RWPE2 (cell line): ENCODE results near the gene MYL2.

Experiments
- ATAC-seq: fragments of 200-7000 bp; cut with Tn5 transposase; 3 replicates; pipeline ENCODE4 v1.9.1; 2021; ENCODE audit warnings: low read depth
- DNase-seq: peaks from one replicate; pipeline ENCODE4 v3.0.0-alpha.2; 2020; ENCODE audit warnings: low spot score
- H3K27ac ChIP-seq: fragments of 450-650 bp; 2 replicates; pipeline ENCODE4 v1.5.1; 2017; ENCODE audit warnings: mild to moderate bottlenecking; ENCODE audit not compliant: poor library complexity, severe bottlenecking
- H3K27me3 ChIP-seq: fragments of 250-450 bp; sonication (Bioruptor Pico); 2 replicates; pipeline ENCODE4 v1.5.1; 2021; ENCODE audit warnings: mild to moderate bottlenecking, moderate library complexity; ENCODE audit not compliant: insufficient read depth, poor library complexity, severe bottlenecking
- H3K36me3 ChIP-seq: fragments of 250-450 bp; sonication (Bioruptor Pico); 2 replicates; pipeline ENCODE4 v1.5.1; 2020; ENCODE audit warnings: low read depth, mild to moderate bottlenecking, moderate library complexity
- H3K4me1 ChIP-seq: fragments of 250-450 bp; sonication (Bioruptor Pico); 2 replicates; pipeline ENCODE4 v1.5.1; 2021; ENCODE audit warnings: mild to moderate bottlenecking, moderate library complexity; ENCODE audit not compliant: insufficient read depth, poor library complexity, severe bottlenecking
- H3K4me3 ChIP-seq: fragments of 250-450 bp; sonication (Bioruptor Pico); 2 replicates; pipeline ENCODE4 v1.5.1; 2021; ENCODE audit warnings: mild to moderate bottlenecking, moderate library complexity; ENCODE audit not compliant: severe bottlenecking
- H3K9me3 ChIP-seq: fragments of 250-450 bp; sonication (Bioruptor Pico); 2 replicates; pipeline ENCODE4 v1.5.1; 2021; ENCODE audit warnings: mild to moderate bottlenecking, moderate library complexity; ENCODE audit not compliant: severe bottlenecking
- TF ChIP-seq, protein P1 (sequence below): fragments of 450-650 bp; IDR thresholded peaks from one replicate; pipeline ENCODE4 v1.5.1; 2017; ENCODE audit warnings: mild to moderate bottlenecking, moderate library complexity; ENCODE audit not compliant: poor library complexity, severe bottlenecking

MYL2 gene

DNA sequence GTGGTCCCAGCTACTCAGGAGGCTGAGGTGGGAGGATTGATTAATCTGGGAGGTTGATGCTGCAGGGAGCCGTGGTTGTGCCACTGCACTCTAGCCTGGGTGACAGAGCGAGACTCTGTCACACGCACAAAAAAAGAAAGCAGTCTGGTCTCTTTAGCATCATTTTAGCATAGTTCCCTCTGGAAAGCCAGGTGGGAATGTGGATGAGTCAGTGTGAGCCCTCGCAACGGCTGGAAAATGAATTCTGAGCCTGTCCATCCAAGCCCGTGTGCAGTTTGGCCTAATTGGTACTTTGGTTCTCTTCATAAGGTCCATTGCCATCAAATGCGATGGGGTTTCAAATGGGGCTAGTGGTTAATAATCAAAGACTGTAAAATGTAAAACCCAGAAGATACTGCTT, 2.4 kb downstream of the MYL2 start:
- DNase-seq = no peak
- no peak overlapping the region for H3K4me3 ChIP-seq
- H3K27ac ChIP-seq = peak overlapping the region; percentile 96
- peak; percentile 68 for ATAC-seq
- H3K27me3 ChIP-seq = no peaks in the 10 kb centered on the region
- TF ChIP-seq, protein P1, sequence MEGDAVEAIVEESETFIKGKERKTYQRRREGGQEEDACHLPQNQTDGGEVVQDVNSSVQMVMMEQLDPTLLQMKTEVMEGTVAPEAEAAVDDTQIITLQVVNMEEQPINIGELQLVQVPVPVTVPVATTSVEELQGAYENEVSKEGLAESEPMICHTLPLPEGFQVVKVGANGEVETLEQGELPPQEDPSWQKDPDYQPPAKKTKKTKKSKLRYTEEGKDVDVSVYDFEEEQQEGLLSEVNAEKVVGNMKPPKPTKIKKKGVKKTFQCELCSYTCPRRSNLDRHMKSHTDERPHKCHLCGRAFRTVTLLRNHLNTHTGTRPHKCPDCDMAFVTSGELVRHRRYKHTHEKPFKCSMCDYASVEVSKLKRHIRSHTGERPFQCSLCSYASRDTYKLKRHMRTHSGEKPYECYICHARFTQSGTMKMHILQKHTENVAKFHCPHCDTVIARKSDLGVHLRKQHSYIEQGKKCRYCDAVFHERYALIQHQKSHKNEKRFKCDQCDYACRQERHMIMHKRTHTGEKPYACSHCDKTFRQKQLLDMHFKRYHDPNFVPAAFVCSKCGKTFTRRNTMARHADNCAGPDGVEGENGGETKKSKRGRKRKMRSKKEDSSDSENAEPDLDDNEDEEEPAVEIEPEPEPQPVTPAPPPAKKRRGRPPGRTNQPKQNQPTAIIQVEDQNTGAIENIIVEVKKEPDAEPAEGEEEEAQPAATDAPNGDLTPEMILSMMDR = no peak
- peaks cover 28% of the 10 kb centered on the region for H3K4me1 ChIP-seq
- no peaks in the 10 kb centered on the region for H3K36me3 ChIP-seq
- no peaks in the 10 kb centered on the region for H3K9me3 ChIP-seq

DNA sequence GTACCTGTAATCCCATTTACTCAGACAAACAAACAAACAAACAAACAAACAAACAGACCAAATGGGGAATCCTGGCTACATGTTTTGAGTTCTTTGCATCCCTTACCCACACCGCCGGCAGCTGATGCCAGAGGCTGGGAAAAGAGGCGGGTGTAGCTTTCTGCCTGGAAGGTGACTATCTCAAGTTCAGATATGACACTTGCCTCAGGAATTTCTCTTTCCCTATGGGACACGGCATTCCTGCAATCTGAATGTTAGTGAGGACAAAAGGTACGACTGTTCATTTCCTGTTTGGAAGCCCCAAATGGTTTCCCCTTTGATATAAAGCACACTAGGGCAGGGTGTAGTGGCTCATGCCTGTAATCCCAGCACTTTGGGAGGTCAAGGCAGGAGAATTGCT, 2.9 kb downstream of the MYL2 start:
- DNase-seq (peak; percentile 83), ATAC-seq (peak; percentile 88)
- no peaks in the 10 kb centered on the region for H3K36me3 ChIP-seq
- no peak overlapping the region for H3K4me3 ChIP-seq
- TF ChIP-seq, protein P1 = no peak
- H3K27ac ChIP-seq = peak overlapping the region; percentile 96
- no peaks in the 10 kb centered on the region for H3K9me3 ChIP-seq
- peaks cover 28% of the 10 kb centered on the region for H3K4me1 ChIP-seq
- H3K27me3 ChIP-seq = no peaks in the 10 kb centered on the region

DNA sequence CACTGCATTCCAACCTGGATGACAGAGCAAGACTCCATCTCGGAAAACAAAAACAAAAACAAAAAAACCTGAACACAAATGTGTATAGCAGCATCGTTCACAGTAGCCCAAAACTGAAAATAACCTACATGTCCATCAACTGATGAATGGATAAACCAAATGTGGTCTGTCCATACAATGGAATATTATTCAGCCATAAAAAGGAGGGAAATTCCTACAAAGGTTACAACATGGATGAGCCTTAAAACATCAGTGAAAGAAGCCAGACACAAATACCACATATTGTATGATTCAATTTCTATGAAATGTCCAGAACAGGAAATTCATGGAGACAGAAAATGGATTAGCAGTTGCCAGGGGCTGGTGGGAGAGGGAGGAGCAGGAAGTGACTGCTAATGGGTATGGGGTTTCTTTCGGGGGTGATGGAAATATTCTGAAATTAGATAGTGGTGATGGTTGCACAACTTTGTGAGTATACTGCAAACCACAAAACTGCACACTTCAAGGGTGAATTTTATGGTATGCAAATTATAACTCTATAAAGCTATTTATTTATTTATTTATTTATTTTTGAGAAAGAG, 4.0 kb downstream of the MYL2 start:
- H3K27me3 ChIP-seq = no peaks in the 10 kb centered on the region
- ATAC-seq = peak; percentile 23
- H3K4me1 ChIP-seq = peaks cover 28% of the 10 kb centered on the region
- H3K27ac ChIP-seq = peak overlapping the region; percentile 96
- no peaks in the 10 kb centered on the region for H3K9me3 ChIP-seq
- no peak for DNase-seq
- H3K4me3 ChIP-seq = no peak overlapping the region
- TF ChIP-seq, protein P1 = no peak
- no peaks in the 10 kb centered on the region for H3K36me3 ChIP-seq

DNA sequence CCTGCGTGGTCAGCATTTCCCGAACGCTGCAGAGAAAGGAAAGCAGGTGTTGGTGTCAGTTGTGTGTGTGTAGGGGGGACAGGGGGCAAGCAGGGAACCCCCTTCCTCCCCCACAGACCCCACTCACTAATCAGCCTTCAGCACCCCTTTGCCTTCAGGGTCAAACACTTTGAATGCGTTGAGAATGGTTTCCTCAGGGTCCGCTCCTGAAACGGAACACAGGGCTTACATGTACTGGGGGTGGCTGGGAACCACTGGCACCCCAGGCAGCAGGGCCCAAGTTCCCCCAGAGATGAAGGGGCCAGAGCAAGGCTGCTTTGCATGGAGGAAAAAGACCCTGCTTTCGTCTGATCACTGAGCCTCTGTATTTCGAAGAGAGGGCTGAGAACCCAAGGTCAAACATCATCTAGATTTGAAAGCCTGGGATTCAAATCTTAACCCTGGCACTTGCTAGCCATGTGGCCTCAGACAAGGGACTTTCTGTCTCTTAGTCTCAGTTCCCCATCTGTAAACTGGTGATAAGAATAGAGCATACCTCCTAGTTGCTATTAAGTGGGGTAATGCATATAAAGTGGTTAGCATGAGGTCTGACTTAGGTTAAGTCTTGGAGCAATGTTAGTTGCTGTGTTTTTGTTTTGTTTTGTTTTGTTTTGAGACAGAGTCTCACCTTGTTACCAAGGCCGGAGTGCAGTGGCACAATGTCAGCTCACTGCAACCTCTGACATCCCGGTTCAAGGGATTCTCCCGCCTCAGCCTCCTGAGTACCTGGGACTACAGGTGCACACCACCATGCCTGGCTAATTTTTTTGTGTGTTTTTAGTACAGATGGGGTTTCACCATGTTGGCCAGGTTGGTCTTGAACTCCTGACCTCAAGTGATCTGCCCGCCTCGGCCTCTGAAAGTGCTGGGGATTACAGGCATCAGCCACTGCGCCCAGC, 7.0 kb downstream of the MYL2 start:
- no peak for ATAC-seq
- H3K4me3 ChIP-seq = no peak overlapping the region
- no peaks in the 10 kb centered on the region for H3K9me3 ChIP-seq
- no peak overlapping the region for H3K27ac ChIP-seq
- no peak for DNase-seq
- H3K27me3 ChIP-seq = no peaks in the 10 kb centered on the region
- TF ChIP-seq, protein P1 = no peak
- no peaks in the 10 kb centered on the region for H3K36me3 ChIP-seq
- peaks cover 23% of the 10 kb centered on the region for H3K4me1 ChIP-seq

DNA sequence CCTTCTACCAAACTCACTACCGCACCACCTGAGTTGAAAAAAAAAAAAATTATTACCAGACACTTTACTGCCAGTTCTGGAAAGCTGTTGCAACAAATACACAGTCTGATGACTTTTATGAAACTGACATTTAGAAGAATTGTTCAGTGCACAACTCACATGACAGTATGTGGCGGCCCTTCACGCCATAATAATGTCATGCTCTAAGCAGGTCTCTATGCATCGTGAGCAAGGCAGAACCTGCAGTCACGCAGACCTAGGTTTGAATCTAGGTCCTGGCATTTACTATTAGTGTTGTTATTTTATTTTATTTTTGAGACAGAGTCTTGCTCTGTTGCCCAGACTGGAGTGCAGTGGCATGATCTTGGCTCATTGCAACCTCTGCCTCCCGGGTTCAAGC, 8.1 kb downstream of the MYL2 start:
- Histone ChIP-seq H3K27me3 (no peaks in the 10 kb centered on the region), H3K4me3 (no peak overlapping the region), H3K27ac (no peak overlapping the region), H3K9me3 (no peaks in the 10 kb centered on the region), H3K4me1 (peaks cover 14% of the 10 kb centered on the region), H3K36me3 (no peaks in the 10 kb centered on the region)
- TF ChIP-seq, protein P1 = no peak
- no peak for DNase-seq
- ATAC-seq = no peak
